NCI-H748 (cell line): ENCODE data around the gene PITPNC1.
"Not testable (repeated sequence)": the region's sequence is repeated elsewhere in the genome, so short reads cannot be mapped to it uniquely, and the experiment has no call there.

Source experiments
- DNase-seq: peaks from one replicate; lab custom pipeline; 2025; ENCODE audit not compliant: unreplicated experiment; lab: John Stamatoyannopoulos, UW

The PITPNC1 gene

GRCh38 chr17:67509390-67510287 lies 132.6 kb downstream of the PITPNC1 start:
- no peak for DNase-seq

GRCh38 chr17:67511012-67511411 lies 133.9 kb downstream of the PITPNC1 start:
- no peak for DNase-seq

GRCh38 chr17:67511804-67512203 lies 134.7 kb downstream of the PITPNC1 start:
- no peak for DNase-seq

- DNase-seq = peak; percentile 6
These were observed 137.9 kb downstream of the PITPNC1 start for GRCh38 chr17:67514998-67515397.

GRCh38 chr17:67515490-67516083 lies 138.5 kb downstream of the PITPNC1 start:
- DNase-seq = no peak

- DNase-seq = not testable (repeated sequence)
These were observed 139.5 kb downstream of the PITPNC1 start for GRCh38 chr17:67516571-67516970.

- DNase-seq = no peak
These were observed 140.2 kb downstream of the PITPNC1 start for GRCh38 chr17:67517325-67517724.

GRCh38 chr17:67518876-67519275 lies 141.8 kb downstream of the PITPNC1 start:
- no peak for DNase-seq

GRCh38 chr17:67519801-67520251 lies 142.7 kb downstream of the PITPNC1 start:
- no peak for DNase-seq

GRCh38 chr17:67520252-67520906 lies 143.3 kb downstream of the PITPNC1 start:
- no peak for DNase-seq

- DNase-seq = no peak
These were observed 144.1 kb downstream of the PITPNC1 start for GRCh38 chr17:67520916-67521774.

- DNase-seq = no peak
These were observed 144.6 kb downstream of the PITPNC1 start for GRCh38 chr17:67521775-67522069.

- no peak for DNase-seq
These were observed 146.0 kb downstream of the PITPNC1 start for GRCh38 chr17:67523101-67523500.

GRCh38 chr17:67525239-67526135 lies 148.4 kb downstream of the PITPNC1 start:
- DNase-seq = peak; percentile 81

- no peak for DNase-seq
These were observed 149.6 kb downstream of the PITPNC1 start for GRCh38 chr17:67526700-67527099.

GRCh38 chr17:67528751-67529436 lies 151.8 kb downstream of the PITPNC1 start:
- peak; percentile 79 for DNase-seq

GRCh38 chr17:67531291-67531690 lies 154.2 kb downstream of the PITPNC1 start:
- peak; percentile 72 for DNase-seq

- DNase-seq = no peak
These were observed 155.3 kb downstream of the PITPNC1 start for GRCh38 chr17:67532326-67532871.

- no peak for DNase-seq
These were observed 157.9 kb downstream of the PITPNC1 start for GRCh38 chr17:67534941-67535340.
